ENCODE data around the gene RORC. TPM values are rescaled to one million over a fixed set of nuclear protein-coding genes. Genes with fewer than 3 reads are reported as not detected.
"Not testable (repeated sequence)": the region's sequence is repeated elsewhere in the genome, so short reads cannot be mapped to it uniquely, and the experiment has no call there.

Gene RORC
- total and polyA plus RNA-seq, 9 donors, result 2.5 to 8.8 (median 7.8) TPM

GRCh38 chr1:151860504-151861187, 29.0 kb upstream of the RORC start:
- 64% methylated on average over 6 of the region's 7 CpGs for WGBS (ENCODE audit: insufficient coverage)

GRCh38 chr1:151859891-151860293, 28.3 kb upstream of the RORC start:
- no peak overlapping the region for H3K27ac ChIP-seq (ENCODE audit: low read length)
- no peaks in the 10 kb centered on the region for H3K36me3 ChIP-seq (ENCODE audit: control insufficient read depth, insufficient read depth, low read length)
- DNase-seq, result no peak
- no peak overlapping the region for H3K4me3 ChIP-seq (ENCODE audit: low read length)
- peaks cover 2% of the 10 kb centered on the region for H3K27me3 ChIP-seq (ENCODE audit: control insufficient read depth, insufficient read depth, low read length)
- H3K4me1 ChIP-seq (ENCODE audit: control insufficient read depth, insufficient read depth, low read length), result no peaks in the 10 kb centered on the region
- no peaks in the 10 kb centered on the region for H3K9me3 ChIP-seq (replicated peaks; ENCODE audit: control insufficient read depth, low read depth, low read length)
- 48% methylated on average over 3 of the region's 6 CpGs for WGBS (ENCODE audit: insufficient coverage)

More at GRCh38 chr1:151860504-151861187, 29.0 kb upstream of the RORC start:
- peaks cover 2% of the 10 kb centered on the region for H3K27me3 ChIP-seq (ENCODE audit: control insufficient read depth, insufficient read depth, low read length)
- no peak for DNase-seq
- no peaks in the 10 kb centered on the region for H3K4me1 ChIP-seq (ENCODE audit: control insufficient read depth, insufficient read depth, low read length)
- no peak overlapping the region for H3K4me3 ChIP-seq (ENCODE audit: low read length)
- H3K36me3 ChIP-seq (ENCODE audit: control insufficient read depth, insufficient read depth, low read length), result no peaks in the 10 kb centered on the region
- no peaks in the 10 kb centered on the region for H3K9me3 ChIP-seq (replicated peaks; ENCODE audit: control insufficient read depth, low read depth, low read length)
- no peak overlapping the region for H3K27ac ChIP-seq (ENCODE audit: low read length)

GRCh38 chr1:151858886-151859665, 27.5 kb upstream of the RORC start:
- H3K4me1 ChIP-seq (ENCODE audit: control insufficient read depth, insufficient read depth, low read length), result no peaks in the 10 kb centered on the region
- DNase-seq, result no peak
- no peaks in the 10 kb centered on the region for H3K36me3 ChIP-seq (ENCODE audit: control insufficient read depth, insufficient read depth, low read length)
- no peaks in the 10 kb centered on the region for H3K9me3 ChIP-seq (replicated peaks; ENCODE audit: control insufficient read depth, low read depth, low read length)
- no peak overlapping the region for H3K27ac ChIP-seq (ENCODE audit: low read length)
- H3K4me3 ChIP-seq (ENCODE audit: low read length), result no peak overlapping the region
- 86% methylated on average over 6 of the region's 6 CpGs for WGBS (ENCODE audit: insufficient coverage)
- H3K27me3 ChIP-seq (ENCODE audit: control insufficient read depth, insufficient read depth, low read length), result peaks cover 2% of the 10 kb centered on the region

GRCh38 chr1:151858030-151858746, 26.6 kb upstream of the RORC start:
- 83% methylated on average over 1 of the region's 3 CpGs for WGBS (ENCODE audit: insufficient coverage)
- peaks cover 2% of the 10 kb centered on the region for H3K27me3 ChIP-seq (ENCODE audit: control insufficient read depth, insufficient read depth, low read length)
- H3K27ac ChIP-seq (ENCODE audit: low read length), result no peak overlapping the region
- H3K4me3 ChIP-seq (ENCODE audit: low read length), result no peak overlapping the region
- no peaks in the 10 kb centered on the region for H3K9me3 ChIP-seq (replicated peaks; ENCODE audit: control insufficient read depth, low read depth, low read length)
- no peaks in the 10 kb centered on the region for H3K36me3 ChIP-seq (ENCODE audit: control insufficient read depth, insufficient read depth, low read length)
- no peaks in the 10 kb centered on the region for H3K4me1 ChIP-seq (ENCODE audit: control insufficient read depth, insufficient read depth, low read length)
- no peak for DNase-seq

GRCh38 chr1:151855933-151856332, 24.3 kb upstream of the RORC start:
- 0% methylated on average over 1 of the region's 4 CpGs for WGBS (ENCODE audit: insufficient coverage)
- no peaks in the 10 kb centered on the region for H3K9me3 ChIP-seq (replicated peaks; ENCODE audit: control insufficient read depth, low read depth, low read length)
- DNase-seq, result no peak
- H3K27ac ChIP-seq (ENCODE audit: low read length), result no peak overlapping the region
- no peaks in the 10 kb centered on the region for H3K4me1 ChIP-seq (ENCODE audit: control insufficient read depth, insufficient read depth, low read length)
- H3K27me3 ChIP-seq (ENCODE audit: control insufficient read depth, insufficient read depth, low read length), result peaks cover 6% of the 10 kb centered on the region
- H3K4me3 ChIP-seq (ENCODE audit: low read length), result no peak overlapping the region
- no peaks in the 10 kb centered on the region for H3K36me3 ChIP-seq (ENCODE audit: control insufficient read depth, insufficient read depth, low read length)

- no CpG with 5 or more reads among the region's 8 CpGs for WGBS (ENCODE audit: insufficient coverage)
- not testable (repeated sequence) for H3K27ac ChIP-seq (ENCODE audit: low read length); H3K27me3 ChIP-seq (ENCODE audit: control insufficient read depth, insufficient read depth, low read length); H3K36me3 ChIP-seq (ENCODE audit: control insufficient read depth, insufficient read depth, low read length); H3K9me3 ChIP-seq (replicated peaks; ENCODE audit: control insufficient read depth, low read depth, low read length); H3K4me3 ChIP-seq (ENCODE audit: low read length); DNase-seq; H3K4me1 ChIP-seq (ENCODE audit: control insufficient read depth, insufficient read depth, low read length)
These were observed 23.9 kb upstream of the RORC start for GRCh38 chr1:151855516-151855915.

GRCh38 chr1:151854658-151855057, 23.1 kb upstream of the RORC start:
- no peak for DNase-seq
- no peak overlapping the region for H3K27ac ChIP-seq (ENCODE audit: low read length)
- no peaks in the 10 kb centered on the region for H3K36me3 ChIP-seq (ENCODE audit: control insufficient read depth, insufficient read depth, low read length)
- H3K27me3 ChIP-seq (ENCODE audit: control insufficient read depth, insufficient read depth, low read length), result peaks cover 8% of the 10 kb centered on the region
- H3K9me3 ChIP-seq (replicated peaks; ENCODE audit: control insufficient read depth, low read depth, low read length), result no peaks in the 10 kb centered on the region
- H3K4me3 ChIP-seq (ENCODE audit: low read length), result no peak overlapping the region
- WGBS (ENCODE audit: insufficient coverage), result 100% methylated on average over 1 of the region's 7 CpGs
- H3K4me1 ChIP-seq (ENCODE audit: control insufficient read depth, insufficient read depth, low read length), result no peaks in the 10 kb centered on the region

GRCh38 chr1:151853411-151853943, 21.9 kb upstream of the RORC start, which contains the start of gene THEM5:
THEM5 (minus strand) TSS chr1:151853712; CDS start chr1:151853565, 147 bp downstream.
- no peaks in the 10 kb centered on the region for H3K36me3 ChIP-seq (ENCODE audit: control insufficient read depth, insufficient read depth, low read length)
- H3K9me3 ChIP-seq (replicated peaks; ENCODE audit: control insufficient read depth, low read depth, low read length), result no peaks in the 10 kb centered on the region
- DNase-seq, result no peak
- H3K4me3 ChIP-seq (ENCODE audit: low read length), result no peak within 1 kb of the TSS
- peaks cover 3% of the 10 kb centered on the region for H3K4me1 ChIP-seq (ENCODE audit: control insufficient read depth, insufficient read depth, low read length)
- 54% methylated on average over 4 of the region's 5 CpGs for WGBS (ENCODE audit: insufficient coverage)
- no peak within 1 kb of the TSS for H3K27ac ChIP-seq (ENCODE audit: low read length)
- peaks cover 6% of the 10 kb centered on the region for H3K27me3 ChIP-seq (ENCODE audit: control insufficient read depth, insufficient read depth, low read length)

GRCh38 chr1:151852733-151853132, 21.1 kb upstream of the RORC start:
- no peak for DNase-seq
- no peaks in the 10 kb centered on the region for H3K36me3 ChIP-seq (ENCODE audit: control insufficient read depth, insufficient read depth, low read length)
- no peaks in the 10 kb centered on the region for H3K9me3 ChIP-seq (replicated peaks; ENCODE audit: control insufficient read depth, low read depth, low read length)
- H3K4me3 ChIP-seq (ENCODE audit: low read length), result no peak overlapping the region
- peaks cover 9% of the 10 kb centered on the region for H3K4me1 ChIP-seq (ENCODE audit: control insufficient read depth, insufficient read depth, low read length)
- H3K27ac ChIP-seq (ENCODE audit: low read length), result no peak overlapping the region
- 76% methylated on average over 4 of the region's 4 CpGs for WGBS (ENCODE audit: insufficient coverage)
- peaks cover 9% of the 10 kb centered on the region for H3K27me3 ChIP-seq (ENCODE audit: control insufficient read depth, insufficient read depth, low read length)

GRCh38 chr1:151851886-151852285, 20.3 kb upstream of the RORC start:
- no peak for DNase-seq
- Histone ChIP-seq H3K27me3 (ENCODE audit: control insufficient read depth, insufficient read depth, low read length) (peaks cover 9% of the 10 kb centered on the region), H3K36me3 (ENCODE audit: control insufficient read depth, insufficient read depth, low read length) (no peaks in the 10 kb centered on the region), H3K27ac (ENCODE audit: low read length) (no peak overlapping the region), H3K4me1 (ENCODE audit: control insufficient read depth, insufficient read depth, low read length) (peaks cover 9% of the 10 kb centered on the region), H3K4me3 (ENCODE audit: low read length) (no peak overlapping the region), H3K9me3 (replicated peaks; ENCODE audit: control insufficient read depth, low read depth, low read length) (no peaks in the 10 kb centered on the region)
- 61% methylated on average over 8 of the region's 8 CpGs for WGBS (ENCODE audit: insufficient coverage)

Data from muscle of leg (tissue), 11 donors.